Parathyroid adenoma (tissue), 2 donors: ENCODE results near the gene TIGD7.
A peak's percentile ranks its signal among the peaks of the same experiment; 100 is the strongest.

ENCODE experiments used
- H2AFZ ChIP-seq: fragments of 300-600 bp; sonication (generic); one replicate; pipeline ENCODE4 v1.7.0; 2017; ENCODE audit warnings: antibody characterized with exemption, mild to moderate bottlenecking
- H3K27ac ChIP-seq: fragments of 300-600 bp; sonication (generic); one replicate; pipeline ENCODE4 v1.7.0; 2017
- H3K27me3 ChIP-seq: fragments of 300-600 bp; sonication (generic); one replicate; pipeline ENCODE4 v1.7.0; 2017; ENCODE audit warnings: low read length; ENCODE audit not compliant: control insufficient read depth, insufficient read depth
- H3K36me3 ChIP-seq: fragments of 300-600 bp; sonication (generic); one replicate; pipeline ENCODE4 v1.7.0; 2017; ENCODE audit warnings: low read length; ENCODE audit not compliant: control insufficient read depth, insufficient read depth
- H3K4me1 ChIP-seq: fragments of 300-600 bp; sonication (generic); one replicate; pipeline ENCODE4 v1.7.0; 2017; ENCODE audit warnings: control low read depth
- H3K4me2 ChIP-seq: fragments of 300-600 bp; sonication (generic); one replicate; pipeline ENCODE4 v1.7.0; 2017; ENCODE audit warnings: low read length
- H3K4me3 ChIP-seq: fragments of 300-600 bp; sonication (generic); one replicate; pipeline ENCODE4 v1.7.0; 2017; ENCODE audit warnings: low read depth, low read length
- H3K79me2 ChIP-seq: fragments of 300-600 bp; sonication (generic); one replicate; pipeline ENCODE4 v1.7.0; 2017; ENCODE audit warnings: control low read depth
- H3K9ac ChIP-seq: fragments of 300-600 bp; sonication (generic); one replicate; pipeline ENCODE4 v1.7.0; 2017; ENCODE audit warnings: mild to moderate bottlenecking
- H3K9me3 ChIP-seq: fragments of 300-600 bp; sonication (generic); one replicate; pipeline ENCODE4 v1.7.0; 2017; ENCODE audit warnings: low read length; ENCODE audit not compliant: control insufficient read depth
- TF ChIP-seq, protein P1 (sequence below): fragments of 300-600 bp; sonication (generic); IDR thresholded peaks from one replicate; pipeline ENCODE4 v1.7.0; 2017; ENCODE audit warnings: antibody characterized with exemption, mild to moderate bottlenecking
- donor health status: primary hyperparathyroidism.

Gene TIGD7

GRCh38 chr16:3295209-3295608 lies 10.0 kb downstream of the TIGD7 start:
- no peak overlapping the region for H3K27ac ChIP-seq
- no peaks in the 10 kb centered on the region for H3K36me3 ChIP-seq
- no peaks in the 10 kb centered on the region for H3K27me3 ChIP-seq
- H3K4me3 ChIP-seq = no peak overlapping the region
- H3K4me2 ChIP-seq = no peak overlapping the region
- H3K9ac ChIP-seq = no peak overlapping the region
- no peak overlapping the region for H2AFZ ChIP-seq
- TF ChIP-seq, protein P1, sequence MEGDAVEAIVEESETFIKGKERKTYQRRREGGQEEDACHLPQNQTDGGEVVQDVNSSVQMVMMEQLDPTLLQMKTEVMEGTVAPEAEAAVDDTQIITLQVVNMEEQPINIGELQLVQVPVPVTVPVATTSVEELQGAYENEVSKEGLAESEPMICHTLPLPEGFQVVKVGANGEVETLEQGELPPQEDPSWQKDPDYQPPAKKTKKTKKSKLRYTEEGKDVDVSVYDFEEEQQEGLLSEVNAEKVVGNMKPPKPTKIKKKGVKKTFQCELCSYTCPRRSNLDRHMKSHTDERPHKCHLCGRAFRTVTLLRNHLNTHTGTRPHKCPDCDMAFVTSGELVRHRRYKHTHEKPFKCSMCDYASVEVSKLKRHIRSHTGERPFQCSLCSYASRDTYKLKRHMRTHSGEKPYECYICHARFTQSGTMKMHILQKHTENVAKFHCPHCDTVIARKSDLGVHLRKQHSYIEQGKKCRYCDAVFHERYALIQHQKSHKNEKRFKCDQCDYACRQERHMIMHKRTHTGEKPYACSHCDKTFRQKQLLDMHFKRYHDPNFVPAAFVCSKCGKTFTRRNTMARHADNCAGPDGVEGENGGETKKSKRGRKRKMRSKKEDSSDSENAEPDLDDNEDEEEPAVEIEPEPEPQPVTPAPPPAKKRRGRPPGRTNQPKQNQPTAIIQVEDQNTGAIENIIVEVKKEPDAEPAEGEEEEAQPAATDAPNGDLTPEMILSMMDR = no peak
- H3K9me3 ChIP-seq = no peaks in the 10 kb centered on the region
- peaks cover 23% of the 10 kb centered on the region for H3K79me2 ChIP-seq
- H3K4me1 ChIP-seq = peaks cover 3% of the 10 kb centered on the region

GRCh38 chr16:3292604-3293003 lies 12.6 kb downstream of the TIGD7 start:
- Histone ChIP-seq H3K27ac (no peak overlapping the region), H3K27me3 (no peaks in the 10 kb centered on the region), H3K4me1 (peaks cover 3% of the 10 kb centered on the region), H3K9ac (no peak overlapping the region), H3K4me3 (no peak overlapping the region), H3K36me3 (no peaks in the 10 kb centered on the region), H3K79me2 (peaks cover 42% of the 10 kb centered on the region), H3K4me2 (no peak overlapping the region), H3K9me3 (no peaks in the 10 kb centered on the region), H2AFZ (no peak overlapping the region)
- TF ChIP-seq, protein P1 = no peak

- H3K9me3 ChIP-seq = no peaks in the 10 kb centered on the region
Observed at GRCh38 chr16:3289998-3290673, 15.1 kb downstream of the TIGD7 start.

GRCh38 chr16:3285131-3285530 lies 20.1 kb downstream of the TIGD7 start:
- H3K79me2 ChIP-seq = peaks cover 45% of the 10 kb centered on the region
- no peak overlapping the region for H2AFZ ChIP-seq
- peak overlapping the region; percentile 98 for H3K4me2 ChIP-seq
- H3K9ac ChIP-seq = no peak overlapping the region
- H3K4me1 ChIP-seq = peaks cover 8% of the 10 kb centered on the region
- peak overlapping the region; percentile 92 for H3K4me3 ChIP-seq
- H3K27me3 ChIP-seq = no peaks in the 10 kb centered on the region
- H3K36me3 ChIP-seq = no peaks in the 10 kb centered on the region
- no peaks in the 10 kb centered on the region for H3K9me3 ChIP-seq
- H3K27ac ChIP-seq = no peak overlapping the region
- TF ChIP-seq, protein P1 = no peak

More at GRCh38 chr16:3289998-3290673, 15.1 kb downstream of the TIGD7 start:
- Histone ChIP-seq H2AFZ (no peak overlapping the region), H3K27ac (no peak overlapping the region), H3K36me3 (no peaks in the 10 kb centered on the region), H3K79me2 (peaks cover 45% of the 10 kb centered on the region), H3K27me3 (no peaks in the 10 kb centered on the region), H3K4me2 (no peak overlapping the region), H3K4me3 (no peak overlapping the region), H3K9ac (no peak overlapping the region), H3K4me1 (peaks cover 3% of the 10 kb centered on the region)
- TF ChIP-seq, protein P1 = no peak
